GM18508 (cell line): ENCODE data around the gene OR10AD1.
"Not testable (repeated sequence)": the region's sequence is repeated elsewhere in the genome, so short reads cannot be mapped to it uniquely, and the experiment has no call there.

Experiments
- ATAC-seq: cut with Tn5 transposase; IDR thresholded peaks from one replicate; pipeline ENCODE4 v1.9.1; 2021; ENCODE audit warnings: moderate number of reproducible peaks; ENCODE audit not compliant: insufficient read depth, unreplicated experiment

Gene OR10AD1

DNA sequence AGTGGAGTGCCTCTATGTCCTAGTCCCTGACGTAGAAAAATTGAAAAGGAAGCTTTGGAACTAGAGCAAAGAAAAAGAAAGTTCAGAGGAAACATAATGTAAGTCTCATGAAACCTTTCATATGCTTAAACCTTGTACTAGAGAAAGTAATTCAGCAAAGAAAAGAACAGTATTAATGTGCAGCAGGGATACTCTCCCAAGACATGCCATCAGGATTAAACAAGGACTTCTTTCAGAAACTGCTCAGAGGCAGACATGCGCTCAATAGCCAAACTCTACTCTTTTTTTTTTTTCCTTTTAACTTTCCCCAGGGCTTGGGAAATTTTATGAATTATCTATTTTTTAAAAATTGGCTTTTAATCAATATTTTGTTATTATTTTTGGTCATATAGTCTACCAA is 38.6 kb downstream of the OR10AD1 start:
- ATAC-seq, result no peak

DNA sequence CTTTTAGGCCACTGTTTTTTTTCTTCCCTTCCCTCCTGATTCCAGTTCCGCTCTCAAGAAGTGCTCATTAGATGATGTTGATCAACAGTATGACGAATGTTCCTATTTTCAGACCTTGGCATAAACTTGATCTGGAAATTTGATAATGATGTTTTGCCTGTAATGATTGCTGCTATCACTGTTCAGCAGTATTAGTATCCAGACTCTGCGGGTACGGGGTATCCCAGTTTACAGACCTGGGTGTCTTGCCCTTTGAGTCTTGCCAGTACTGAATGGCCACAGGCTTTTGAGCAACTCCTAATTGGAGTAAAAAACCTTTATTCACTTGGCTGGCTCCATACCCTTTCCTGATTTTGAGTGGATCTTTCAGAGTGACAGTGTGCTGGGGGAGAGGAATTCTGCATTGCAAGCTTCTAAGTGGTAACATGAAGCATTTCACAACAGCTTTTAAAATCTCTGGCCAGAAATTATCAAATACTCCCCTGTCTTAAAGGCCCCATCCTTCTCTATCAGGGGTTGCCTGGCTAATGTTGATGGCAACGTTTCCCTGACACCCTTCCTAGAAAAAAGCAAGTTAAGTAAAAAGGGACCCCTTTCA is 39.8 kb downstream of the OR10AD1 start:
- ATAC-seq, result no peak

DNA sequence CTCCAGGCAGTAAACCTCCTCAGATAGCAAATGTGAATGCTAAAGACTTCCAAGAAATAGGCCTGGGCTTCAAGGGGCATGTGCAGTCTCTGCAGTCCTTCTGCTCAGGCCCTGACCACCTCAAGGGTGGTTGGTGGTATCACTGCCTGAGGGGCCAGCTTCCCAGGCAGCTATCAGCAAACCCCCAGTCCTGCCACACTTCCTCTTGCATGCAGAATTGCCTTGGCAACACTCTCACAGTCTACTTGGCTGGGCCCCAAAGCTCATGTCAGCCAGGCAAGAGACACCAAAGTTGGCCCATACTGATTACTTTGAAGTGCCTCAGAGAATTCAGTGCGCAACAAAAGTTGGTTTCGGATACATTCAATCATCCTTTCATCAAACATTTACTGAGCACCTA is 42.3 kb downstream of the OR10AD1 start:
- ATAC-seq, result no peak

DNA sequence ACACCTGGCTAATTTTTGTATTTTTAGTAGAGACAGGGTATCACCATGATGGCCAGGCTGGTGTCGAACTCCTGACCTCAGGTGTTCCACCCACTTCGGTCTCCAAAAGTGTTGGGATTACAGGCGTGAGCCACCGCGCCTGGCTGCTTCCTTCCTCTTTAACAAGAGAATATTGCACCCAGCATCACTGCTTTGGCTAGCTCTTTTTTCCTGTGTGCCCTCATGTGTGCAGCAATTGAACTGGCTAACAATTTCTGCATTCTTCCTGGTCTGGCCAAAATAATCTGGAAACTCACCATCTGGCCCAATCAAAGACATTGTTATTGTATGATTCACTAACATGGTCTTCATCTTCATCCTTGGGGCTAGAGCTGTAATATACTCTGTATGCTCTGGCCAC is 43.0 kb downstream of the OR10AD1 start:
- ATAC-seq, result no peak

- no peak for ATAC-seq
Measured at GRCh38 chr12:48157889-48158370, 45.2 kb downstream of the OR10AD1 start.

- peak; percentile 71 for ATAC-seq
Measured at GRCh38 chr12:48157018-48157888, 45.8 kb downstream of the OR10AD1 start, which contains the start of gene ASB8. TSS of gene ASB8 (minus strand) at chr12:48157515. CDS start at chr12:48153496, 4,019 bp downstream.

DNA sequence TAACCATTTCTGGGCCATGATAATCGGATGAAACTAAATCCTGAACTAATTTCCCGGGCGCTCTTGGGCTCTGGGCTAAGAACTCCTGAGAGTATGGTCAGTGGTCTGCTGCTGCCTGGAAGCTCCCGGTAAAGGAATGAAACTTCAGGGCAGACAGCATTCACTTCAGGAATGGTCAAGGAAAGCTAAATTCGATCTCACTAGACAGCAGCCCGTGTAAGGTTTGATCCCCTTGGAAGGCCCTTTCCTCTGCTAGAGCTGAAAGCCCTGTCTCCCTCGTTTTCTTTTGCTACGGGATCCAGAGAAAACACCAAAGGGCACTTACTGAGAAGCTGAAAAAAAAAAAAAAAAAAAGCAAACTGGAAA is 46.5 kb downstream of the OR10AD1 start:
- no peak for ATAC-seq

- not testable (repeated sequence) for ATAC-seq
Measured at GRCh38 chr12:48155786-48156185, 47.3 kb downstream of the OR10AD1 start.
